HG03066 (cell line): Measurements from ENCODE around the gene ASCC1.

Experiments
- ATAC-seq: cut with Tn5 transposase; IDR thresholded peaks from one replicate; pipeline ENCODE4 v1.9.1; 2021; ENCODE audit warnings: low read depth; ENCODE audit not compliant: unreplicated experiment

Gene ASCC1

DNA sequence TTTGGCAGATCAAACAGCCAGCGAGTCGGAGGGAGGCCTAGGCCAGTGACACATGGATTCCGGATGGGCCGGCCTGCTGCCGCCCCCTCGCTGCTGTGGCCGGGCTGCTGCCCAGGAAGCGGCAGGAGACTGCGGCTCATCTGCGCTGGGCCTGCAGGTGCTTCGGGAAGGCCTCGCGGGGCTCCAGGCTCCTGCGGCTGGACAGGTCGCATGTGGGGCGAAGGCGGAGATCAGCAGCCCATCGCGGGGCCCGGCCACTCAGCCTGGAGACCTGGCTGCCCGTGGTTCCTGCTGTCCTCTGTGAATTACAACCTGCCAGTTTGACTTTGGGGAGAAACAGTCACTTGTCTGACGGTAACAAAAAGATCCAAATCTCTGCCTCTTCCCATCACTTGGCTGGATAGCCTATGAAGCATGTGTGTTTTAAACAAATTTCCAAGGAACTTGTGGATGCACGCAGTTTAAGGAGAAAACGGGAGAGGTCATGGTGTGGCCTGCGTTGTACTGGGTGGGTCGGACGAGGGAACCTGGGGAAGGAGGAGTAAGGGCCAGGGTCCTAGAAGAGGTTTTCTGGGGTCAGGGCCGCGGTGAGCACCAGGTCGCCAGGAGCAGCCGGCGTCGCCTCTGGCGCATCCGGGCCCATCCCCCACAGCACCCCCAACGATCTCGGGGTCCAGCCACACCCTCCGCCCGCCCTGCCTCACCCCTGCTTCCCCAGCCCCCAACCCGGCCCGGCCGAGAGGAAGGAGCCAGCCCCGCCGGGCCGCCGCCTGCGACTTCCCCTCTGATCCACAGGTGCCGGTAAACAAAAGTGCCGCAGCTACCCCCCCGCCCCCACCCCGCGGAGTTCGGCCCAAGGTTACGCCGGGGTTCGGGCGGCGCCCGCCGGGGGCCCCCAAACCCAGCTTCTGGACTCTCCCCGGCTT is 129.3 kb downstream of the ASCC1 start:
- ATAC-seq, result no peak

DNA sequence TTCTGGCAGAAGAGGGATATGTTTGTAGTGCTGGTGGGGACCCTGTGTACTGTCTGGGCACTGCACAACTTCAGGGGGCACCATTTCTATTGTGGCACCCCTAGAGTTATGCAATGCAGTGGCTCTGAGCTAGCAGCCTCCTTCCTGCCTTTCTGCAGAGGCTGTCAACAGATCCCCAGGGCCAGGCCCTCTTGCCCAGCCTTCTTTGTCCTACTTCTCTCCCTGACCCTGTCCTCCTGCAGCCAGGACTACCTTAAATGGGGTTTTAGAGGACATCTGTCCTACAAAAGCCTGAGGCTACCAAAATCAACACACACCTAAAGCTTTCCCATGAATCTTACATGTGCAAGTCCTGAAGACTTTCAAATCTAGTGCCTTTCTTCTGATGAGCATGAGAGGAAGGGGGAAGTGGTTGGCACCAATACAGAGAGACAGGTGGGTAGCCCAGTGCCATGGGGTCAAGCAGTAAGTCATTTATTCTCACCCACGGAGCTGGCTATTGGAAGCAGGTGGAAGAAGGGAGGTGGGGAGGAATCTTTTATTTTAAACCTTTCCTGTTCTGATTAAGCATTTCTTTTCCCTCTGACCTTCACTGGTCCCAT is 130.1 kb downstream of the ASCC1 start:
- ATAC-seq, result no peak

DNA sequence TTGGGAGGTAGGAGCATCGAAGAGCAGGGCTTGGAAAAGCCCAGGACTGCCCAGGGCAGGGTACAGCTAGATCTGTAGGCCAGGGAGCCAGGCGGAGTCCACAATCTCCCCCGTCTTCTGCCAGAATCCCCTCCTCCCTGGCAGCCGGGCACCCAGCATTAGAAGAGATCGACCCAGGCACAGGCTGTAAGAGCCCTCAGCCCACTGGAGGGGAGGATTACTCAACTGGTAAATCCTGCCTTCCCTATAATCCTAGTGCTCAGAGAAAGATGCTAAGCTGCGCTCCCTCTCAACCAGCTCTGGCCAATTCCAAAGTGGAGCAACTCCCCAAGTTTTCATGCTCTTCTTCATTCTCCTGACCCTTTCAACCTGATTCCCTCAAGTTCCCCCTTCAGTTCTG is 130.9 kb downstream of the ASCC1 start:
- ATAC-seq, result no peak

GRCh38 chr10:72083790-72084459 is 132.2 kb downstream of the ASCC1 start:
- ATAC-seq, result no peak

DNA sequence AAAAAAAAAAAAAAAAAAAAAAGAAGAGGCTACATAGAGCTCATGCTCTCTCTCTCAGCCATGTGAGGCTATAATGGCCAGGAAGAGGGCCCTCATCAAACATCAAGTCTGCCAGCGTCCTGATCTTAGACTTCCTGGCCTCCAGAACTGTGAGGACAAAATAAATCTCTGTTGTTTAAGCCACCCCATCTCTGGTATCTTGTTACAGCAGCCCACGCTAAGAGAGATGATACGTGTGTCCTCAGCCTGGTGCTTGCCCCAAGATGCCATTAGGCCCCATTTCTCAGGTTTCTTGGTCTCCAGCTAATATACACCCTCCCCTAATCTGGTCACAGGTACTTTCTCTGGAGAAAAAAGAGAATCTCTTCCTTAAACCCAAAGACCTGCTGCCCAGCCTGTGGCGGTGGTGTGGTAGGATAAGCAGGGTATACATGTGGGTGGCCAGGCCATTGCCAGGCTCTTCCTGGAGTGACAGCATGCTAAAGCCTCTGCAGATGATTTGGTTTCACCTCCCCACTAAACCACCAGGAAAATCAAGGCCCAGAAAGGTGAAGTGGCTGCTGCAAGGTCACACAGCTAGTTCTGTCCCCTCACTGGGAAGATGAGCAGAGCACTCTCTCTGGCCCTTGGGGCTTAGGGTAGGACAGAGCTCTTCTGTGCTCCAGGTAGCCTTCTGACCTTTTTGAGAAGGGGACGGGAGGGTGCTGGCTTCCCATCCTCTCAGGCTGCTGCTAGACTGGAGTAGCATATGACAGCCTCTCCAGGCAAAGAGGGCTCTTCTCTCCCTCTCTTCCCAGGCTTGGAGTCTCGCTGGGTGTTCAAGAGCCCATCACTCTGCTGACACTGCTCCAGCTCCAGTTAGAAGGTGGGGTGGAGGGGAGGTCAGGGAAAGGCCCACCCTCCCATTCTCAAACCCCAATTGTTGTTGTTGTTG is 133.0 kb downstream of the ASCC1 start:
- ATAC-seq, result no peak

GRCh38 chr10:72081772-72082590 is 134.1 kb downstream of the ASCC1 start:
- ATAC-seq, result no peak

- ATAC-seq, result no peak
Measured at GRCh38 chr10:72081210-72081609, 134.9 kb downstream of the ASCC1 start.

GRCh38 chr10:72080042-72080975 is 135.8 kb downstream of the ASCC1 start:
- ATAC-seq, result no peak

DNA sequence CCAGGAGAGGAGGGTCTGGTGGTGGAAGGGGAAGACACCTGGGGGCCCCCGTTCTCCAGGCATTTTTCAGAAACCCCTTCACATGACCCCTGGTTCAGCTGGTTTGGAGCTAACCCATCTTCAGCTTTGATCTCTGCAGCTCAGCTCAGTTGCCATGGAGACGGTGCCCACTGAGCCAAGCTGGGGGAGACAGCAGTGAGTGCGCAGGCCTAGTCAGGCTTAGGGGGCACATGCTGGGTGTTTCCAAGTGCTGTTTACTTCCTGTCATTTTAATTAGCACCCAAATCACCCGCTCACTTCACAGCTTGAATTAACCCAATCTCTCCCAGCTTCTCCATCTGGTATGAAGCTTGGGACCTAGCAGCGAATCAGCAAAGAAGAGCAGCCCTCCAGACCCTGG is 136.7 kb downstream of the ASCC1 start:
- ATAC-seq, result no peak

GRCh38 chr10:72077275-72077990 is 138.6 kb downstream of the ASCC1 start:
- ATAC-seq, result no peak

- no peak for ATAC-seq
Measured at GRCh38 chr10:72076756-72077155, 139.3 kb downstream of the ASCC1 start.

DNA sequence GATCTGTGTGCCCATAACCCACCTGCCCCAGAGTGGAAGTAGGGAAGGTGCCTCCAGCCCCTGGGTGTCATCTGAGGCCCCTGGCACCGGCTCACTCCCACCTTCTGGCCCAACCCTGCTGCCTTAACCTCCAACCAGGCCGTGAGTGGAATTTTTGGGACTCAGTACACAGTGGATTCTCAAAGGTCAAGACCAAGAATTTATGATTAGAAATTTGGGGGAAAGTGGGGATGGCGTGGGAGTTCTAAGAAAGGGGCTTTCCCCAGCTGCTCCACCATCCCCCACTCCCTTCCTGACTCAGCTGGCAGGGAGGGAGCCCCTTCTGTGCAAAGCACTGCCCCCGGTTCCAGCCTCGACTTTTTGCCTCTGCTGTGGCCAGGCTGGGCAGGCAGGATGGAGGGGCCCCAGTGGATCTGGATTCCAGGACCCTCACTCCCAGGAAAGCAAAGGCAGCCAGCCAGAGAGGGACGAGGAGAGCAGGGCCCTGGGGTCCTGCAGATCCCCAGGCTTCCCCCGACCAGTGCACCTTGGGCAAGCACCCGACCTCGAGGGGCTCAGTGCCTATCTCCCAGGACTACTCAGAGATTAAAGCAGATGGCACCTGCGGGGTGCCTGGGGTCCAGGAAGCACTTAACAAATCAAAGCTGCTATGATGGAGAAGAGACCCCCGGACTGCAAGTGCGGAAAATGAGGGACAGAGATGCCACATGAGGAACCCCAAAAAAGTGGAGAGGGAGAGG is 140.5 kb downstream of the ASCC1 start:
- no peak for ATAC-seq

DNA sequence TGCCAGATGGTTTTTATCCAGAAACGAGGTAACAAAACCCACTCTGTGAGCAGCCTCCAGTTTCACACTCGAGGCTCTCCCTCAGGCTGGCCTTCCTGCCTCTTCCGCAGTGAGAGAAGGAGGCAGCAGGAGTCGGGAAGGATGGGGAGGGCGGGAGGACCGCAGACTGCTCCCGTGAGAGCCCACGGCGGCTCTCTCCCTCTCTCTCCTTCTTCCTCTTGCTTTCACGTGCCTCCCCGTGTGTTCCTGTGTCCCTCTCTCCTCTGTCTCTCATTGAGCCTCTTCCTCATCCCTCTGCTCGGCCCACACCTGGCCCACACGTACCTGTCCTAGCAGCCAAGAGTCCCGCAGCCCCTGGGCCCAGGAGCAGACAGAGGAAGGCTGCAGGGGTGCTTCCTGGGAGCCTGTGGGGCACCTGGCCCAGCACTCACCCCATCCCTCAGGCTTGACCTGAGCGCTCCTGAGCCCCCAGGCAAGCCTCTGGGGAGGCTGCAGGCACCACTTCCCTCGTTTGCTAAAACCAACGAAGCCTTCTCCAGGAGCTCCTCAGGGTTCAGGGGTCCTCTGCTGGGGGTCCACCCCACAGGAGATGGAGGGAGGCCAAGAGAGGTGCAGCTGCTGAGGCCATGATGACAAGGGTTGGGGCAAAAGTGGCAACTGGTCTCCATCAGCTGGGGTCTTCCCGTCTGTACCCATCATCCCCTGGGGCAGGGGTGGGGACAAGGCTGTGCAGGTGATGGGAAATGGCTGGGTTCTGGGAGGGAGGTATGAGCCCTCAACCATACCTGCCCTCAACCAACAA is 141.3 kb downstream of the ASCC1 start:
- ATAC-seq, result no peak

DNA sequence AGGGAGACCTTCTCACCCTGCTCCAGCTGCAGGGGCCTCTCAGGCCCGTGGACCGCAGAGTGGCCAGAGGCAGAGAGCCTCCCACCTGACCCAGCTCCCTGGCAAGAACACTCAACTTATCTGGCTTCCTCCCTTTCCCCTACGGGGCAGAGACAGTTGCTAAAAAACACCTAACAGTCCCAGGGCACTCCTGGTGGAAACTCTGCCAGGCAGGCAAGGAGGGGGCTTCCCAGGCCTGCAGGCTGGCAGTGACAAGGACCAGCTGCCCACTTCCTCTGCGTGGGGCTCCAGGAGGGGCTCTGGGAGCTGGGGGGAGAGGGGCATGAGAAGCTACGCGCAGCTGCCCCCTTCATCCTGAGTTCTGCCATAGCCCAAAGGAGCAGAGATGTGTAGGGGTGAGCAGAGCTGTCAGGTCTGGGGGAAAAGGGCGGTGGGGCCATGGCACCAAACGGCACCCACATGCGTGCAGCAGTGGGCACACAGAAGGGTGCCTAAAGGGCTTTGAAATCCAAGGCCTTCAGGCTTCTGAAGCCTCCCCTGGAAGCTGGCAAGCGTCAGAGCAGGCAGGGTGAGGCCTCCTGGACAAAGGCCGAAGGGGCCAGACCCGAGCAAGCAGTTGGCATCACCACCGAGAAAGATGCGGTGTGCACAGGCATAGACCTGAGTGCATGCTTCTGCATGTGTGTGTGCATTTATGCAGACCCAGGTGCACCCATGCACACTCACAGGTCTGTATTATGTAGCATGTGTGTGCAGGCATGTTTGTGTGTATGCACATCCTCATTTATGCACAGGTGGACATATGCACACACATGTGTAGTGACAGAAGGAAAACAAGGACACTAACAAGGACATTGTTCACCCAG is 142.1 kb downstream of the ASCC1 start:
- no peak for ATAC-seq

GRCh38 chr10:72072639-72073038 is 143.4 kb downstream of the ASCC1 start:
- ATAC-seq, result no peak

DNA sequence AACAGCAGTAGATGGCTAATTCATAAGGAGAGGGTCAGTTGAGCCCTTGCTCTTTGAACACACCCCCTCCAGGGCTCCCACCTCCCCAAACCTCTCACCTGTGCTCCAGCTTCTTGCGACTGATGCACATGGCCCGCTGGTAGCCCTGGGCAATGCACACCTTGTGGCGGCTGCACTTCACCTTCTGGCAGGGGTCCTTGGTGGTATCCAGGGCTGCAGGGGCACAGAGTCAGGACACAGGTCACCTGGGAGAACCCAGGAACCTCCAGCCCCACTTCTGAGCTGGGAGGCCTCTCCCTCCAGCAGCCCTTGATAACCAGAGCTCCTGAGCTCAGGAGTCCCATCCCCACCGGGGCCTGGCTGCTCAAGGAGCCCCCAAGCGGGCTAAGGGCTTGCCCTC is 144.0 kb downstream of the ASCC1 start:
- ATAC-seq, result no peak
